Stomach (tissue), 9 donors: ENCODE measurements around the gene ULK4. TPM values are rescaled to one million over a fixed set of nuclear protein-coding genes. Genes with fewer than 3 reads are reported as not detected.

Source experiments
- DNase-seq, 2 donors: peaks; one replicate each; pipeline versions ENCODE4 v3.0.0 to v3.0.0-alpha.2; 2013 to 2019
- H3K27ac ChIP-seq, 5 donors: fragments of 200-600 bp in 4 of 5; sonication (generic) in 4 of 5; one replicate each; pipeline ENCODE4 v1.5.1; 2013 to 2019; ENCODE audit warnings: mild to moderate bottlenecking in 1 of 5, moderate library complexity in 1 of 5
- H3K27me3 ChIP-seq, 3 donors: fragments of 200-600 bp; sonication (generic); one replicate each; pipeline ENCODE4 v1.5.1; 2017 to 2019; ENCODE audit warnings: mixed run types in 1 of 3
- H3K36me3 ChIP-seq, 4 donors: fragments of 200-600 bp; sonication (generic); 1 replicate in 3 of 4; 2 replicates in 1 of 4; pipeline ENCODE4 v1.5.1; 2016 to 2019
- H3K4me1 ChIP-seq, 4 donors: fragments of 200-600 bp; sonication (generic); one replicate each; pipeline ENCODE4 v1.5.1; 2016 to 2019
- H3K4me3 ChIP-seq, 4 donors: fragments of 200-600 bp; sonication (generic) in 3 of 4; one replicate each; pipeline ENCODE4 v1.5.1; 2016 to 2019; ENCODE audit warnings: mild to moderate bottlenecking in 1 of 4
- H3K9me3 ChIP-seq, 4 donors: fragments of 200-600 bp; sonication (generic); one replicate each; pipeline ENCODE4 v1.5.1; 2016 to 2019
- CTCF ChIP-seq, 7 experiments: fragments of 450-650 bp in 4 of 7; fragments of 200-600 bp in 3 of 7; sonication (generic) in 3 of 7; IDR thresholded peaks; one replicate each; pipeline ENCODE4 v1.5.1; 2016 to 2019; ENCODE audit warnings: antibody characterized with exemption in 7 of 7, control low read depth in 2 of 7, mild to moderate bottlenecking in 1 of 7
- EP300 ChIP-seq: sonication (generic); formaldehyde crosslinking; IDR thresholded peaks from one replicate; pipeline ENCODE4 v1.6.1; 2017; ENCODE audit warnings: antibody characterized with exemption
- POLR2A ChIP-seq, 4 donors: fragments of 450-650 bp; IDR thresholded peaks; one replicate each; pipeline ENCODE4 v1.6.1; 2016; ENCODE audit warnings: antibody characterized with exemption in 4 of 4, control low read depth in 2 of 4, mild to moderate bottlenecking in 1 of 4, moderate library complexity in 1 of 4
- POLR2AphosphoS5 ChIP-seq, 3 donors: sonication (generic); formaldehyde crosslinking; IDR thresholded peaks; one replicate each; pipeline ENCODE4 v1.6.1; 2016; ENCODE audit warnings: antibody characterized with exemption in 3 of 3
- WGBS, 5 donors: extraction: QIAGEN DNeasy Blood & Tissue Kit in 3 of 5; methylation state at CpG; one replicate each; pipeline versions ENCODE4 v1.1.5 to v1.1.7; 2013 to 2018; 5-methylcytosine and 5-hydroxymethylcytosine counted together
- intact Hi-C: fragments of 100-400 bp; cut with DNase I; formaldehyde crosslinking; loops from one replicate; pipeline ENCODE4 v1.15.1; 2023; ENCODE audit warnings: low total_unique reads
- polyA plus RNA-seq, 3 donors: library from polyadenylated mRNA; stranded (reverse); fragments of 200-250 nt; gene quantifications; one replicate each; pipeline ENCODE4 v1.2.3, GENCODE V29; 2013
- total RNA-seq, 5 donors: library from RNA; depleted of rRNA; stranded (reverse); fragments of >200 nt; gene quantifications; one replicate each; pipeline versions ENCODE4 v1.1.0 to v1.2.3, GENCODE V29; 2014 to 2016
- donor health status: healthy with polysubstance abuse.
- donor health status: Bipolar disorder and iron deficiency.
- donor health status: healthy.

ULK4 gene
- total and polyA plus RNA-seq, 8 donors: 1.6 to 150 (median 7.4) TPM

- no peak overlapping the region for H3K4me3 ChIP-seq
- peaks cover 35 to 89% (median 66%) of the 10 kb centered on the region in 4 donors for H3K4me1 ChIP-seq
- no peak for DNase-seq
- no peaks in the 10 kb centered on the region for H3K36me3 ChIP-seq
- no peaks in the 10 kb centered on the region for H3K27me3 ChIP-seq
- H3K27ac ChIP-seq: no peak overlapping the region
- no peak for TF ChIP-seq CTCF (IDR thresholded peaks at IDR 0.05)
- no peak for TF ChIP-seq POLR2A (IDR thresholded peaks at IDR 0.05)
- TF ChIP-seq EP300: no peak
- TF ChIP-seq POLR2AphosphoS5 (IDR thresholded peaks at IDR 0.05): no peak
- no peaks in the 10 kb centered on the region for H3K9me3 ChIP-seq
- intact Hi-C loops: no loop called here
- 51 to 68% (median 58%) methylated on average over 2 of the region's 2 CpGs for WGBS, 5 donors
Observed at GRCh38 chr3:41213588-41213987, 748.3 kb downstream of the ULK4 start.

- H3K4me1 ChIP-seq: peaks cover 44 to 91% (median 68%) of the 10 kb centered on the region in 4 donors
- intact Hi-C loops: no loop called here
- 90 to 99% (median 94%) methylated on average over 2 of the region's 2 CpGs for WGBS, 5 donors
Observed at GRCh38 chr3:41212088-41212487, 749.8 kb downstream of the ULK4 start.

GRCh38 chr3:41210966-41211365 is 750.9 kb downstream of the ULK4 start:
- intact Hi-C loops: no loop called here
- no peak for DNase-seq
- Histone ChIP-seq H3K4me3 (no peak overlapping the region), H3K27me3 (no peaks in the 10 kb centered on the region), H3K9me3 (no peaks in the 10 kb centered on the region), H3K36me3 (no peaks in the 10 kb centered on the region), H3K27ac (no peak overlapping the region), H3K4me1 (peaks cover 45 to 91% (median 67%) of the 10 kb centered on the region in 4 donors)
- TF ChIP-seq POLR2A (IDR thresholded peaks at IDR 0.05) (no peak), EP300 (no peak), CTCF (IDR thresholded peaks at IDR 0.05) (no peak), POLR2AphosphoS5 (IDR thresholded peaks at IDR 0.05) (no peak)
- WGBS, 5 donors: 85 to 93% (median 90%) methylated on average over 5 of the region's 5 CpGs

More at GRCh38 chr3:41212088-41212487, 749.8 kb downstream of the ULK4 start:
- Histone ChIP-seq H3K4me3 (no peak overlapping the region), H3K27ac (no peak overlapping the region), H3K9me3 (no peaks in the 10 kb centered on the region), H3K36me3 (no peaks in the 10 kb centered on the region), H3K27me3 (no peaks in the 10 kb centered on the region)
- TF ChIP-seq POLR2A (IDR thresholded peaks at IDR 0.05) (no peak), POLR2AphosphoS5 (IDR thresholded peaks at IDR 0.05) (no peak), CTCF (IDR thresholded peaks at IDR 0.05) (no peak), EP300 (no peak)
- no peak for DNase-seq

- no peaks in the 10 kb centered on the region for H3K9me3 ChIP-seq
- no peaks in the 10 kb centered on the region for H3K36me3 ChIP-seq
- peaks cover 48 to 91% (median 68%) of the 10 kb centered on the region in 4 donors for H3K4me1 ChIP-seq
- no peaks in the 10 kb centered on the region for H3K27me3 ChIP-seq
- no peak overlapping the region for H3K4me3 ChIP-seq
- no peak overlapping the region for H3K27ac ChIP-seq
- no peak for DNase-seq
- TF ChIP-seq CTCF (IDR thresholded peaks at IDR 0.05) (no peak), POLR2AphosphoS5 (IDR thresholded peaks at IDR 0.05) (no peak), EP300 (no peak), POLR2A (IDR thresholded peaks at IDR 0.05) (no peak)
- WGBS, 5 donors: 90 to 95% (median 93%) methylated on average over 5 of the region's 5 CpGs
- intact Hi-C loops: no loop called here
Observed at GRCh38 chr3:41209646-41210045, 752.3 kb downstream of the ULK4 start.
